ENCODE measurements around the gene PTPRM.

The PTPRM gene

GRCh38 chr18:7605705-7606104 lies 38.6 kb downstream of the PTPRM start:
- no peaks in the 10 kb centered on the region for H3K4me1 ChIP-seq (ENCODE audit: control insufficient read depth in 1 of 2, insufficient read depth in 1 of 2, low read depth in 1 of 2, low read length in 1 of 2)
- H3K27ac ChIP-seq = no peak overlapping the region
- H3K27me3 ChIP-seq = no peaks in the 10 kb centered on the region
- TF ChIP-seq CTCF (IDR thresholded peaks at IDR 0.05) = no peak
- H3K9me3 ChIP-seq = no peaks in the 10 kb centered on the region
- H3K4me3 ChIP-seq (ENCODE audit: low read depth in 1 of 2, low read length in 1 of 2) = no peak overlapping the region
- H3K36me3 ChIP-seq = no peaks in the 10 kb centered on the region

GRCh38 chr18:7607540-7608173 lies 40.5 kb downstream of the PTPRM start:
- H3K4me3 ChIP-seq (ENCODE audit: low read depth in 1 of 2, low read length in 1 of 2) = no peak overlapping the region
- no peaks in the 10 kb centered on the region for H3K4me1 ChIP-seq (ENCODE audit: control insufficient read depth in 1 of 2, insufficient read depth in 1 of 2, low read depth in 1 of 2, low read length in 1 of 2)
- H3K36me3 ChIP-seq = no peaks in the 10 kb centered on the region
- TF ChIP-seq CTCF (IDR thresholded peaks at IDR 0.05) = no peak
- H3K9me3 ChIP-seq = no peaks in the 10 kb centered on the region
- no peak overlapping the region for H3K27ac ChIP-seq
- no peaks in the 10 kb centered on the region for H3K27me3 ChIP-seq

DNA sequence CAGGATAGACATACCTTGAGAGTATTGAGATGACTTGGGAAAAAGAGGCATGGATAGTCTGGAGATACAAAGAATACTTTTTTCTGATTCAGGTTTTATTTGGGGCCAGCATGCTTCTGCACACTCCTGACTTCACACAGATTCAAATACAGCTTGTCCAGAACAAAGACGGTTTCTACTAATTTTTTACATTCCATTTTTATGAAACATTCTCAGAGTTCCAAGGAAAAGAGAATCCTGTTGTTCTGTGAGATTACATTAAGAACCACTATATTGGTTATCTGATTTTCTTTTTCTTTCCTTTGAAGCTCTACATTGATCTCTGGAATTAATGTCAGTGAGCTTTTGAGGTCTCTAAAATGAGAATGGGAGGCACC lies 41.0 kb downstream of the PTPRM start:
- no peaks in the 10 kb centered on the region for H3K9me3 ChIP-seq
- no peak for TF ChIP-seq CTCF (IDR thresholded peaks at IDR 0.05)
- no peaks in the 10 kb centered on the region for H3K27me3 ChIP-seq
- no peak overlapping the region for H3K4me3 ChIP-seq (ENCODE audit: low read depth in 1 of 2, low read length in 1 of 2)
- no peak overlapping the region for H3K27ac ChIP-seq
- no peaks in the 10 kb centered on the region for H3K4me1 ChIP-seq (ENCODE audit: control insufficient read depth in 1 of 2, insufficient read depth in 1 of 2, low read depth in 1 of 2, low read length in 1 of 2)
- no peaks in the 10 kb centered on the region for H3K36me3 ChIP-seq

GRCh38 chr18:7608781-7609201 lies 41.7 kb downstream of the PTPRM start:
- Histone ChIP-seq H3K4me3 (ENCODE audit: low read depth in 1 of 2, low read length in 1 of 2) (no peak overlapping the region), H3K36me3 (no peaks in the 10 kb centered on the region), H3K27ac (no peak overlapping the region), H3K4me1 (ENCODE audit: control insufficient read depth in 1 of 2, insufficient read depth in 1 of 2, low read depth in 1 of 2, low read length in 1 of 2) (no peaks in the 10 kb centered on the region), H3K27me3 (no peaks in the 10 kb centered on the region), H3K9me3 (no peaks in the 10 kb centered on the region)
- no peak for TF ChIP-seq CTCF (IDR thresholded peaks at IDR 0.05)

- Histone ChIP-seq H3K9me3 (no peaks in the 10 kb centered on the region), H3K4me3 (ENCODE audit: low read depth in 1 of 2, low read length in 1 of 2) (no peak overlapping the region), H3K4me1 (ENCODE audit: control insufficient read depth in 1 of 2, insufficient read depth in 1 of 2, low read depth in 1 of 2, low read length in 1 of 2) (no peaks in the 10 kb centered on the region), H3K27ac (no peak overlapping the region), H3K27me3 (no peaks in the 10 kb centered on the region), H3K36me3 (no peaks in the 10 kb centered on the region)
- TF ChIP-seq CTCF (IDR thresholded peaks at IDR 0.05) = no peak
These were observed 42.5 kb downstream of the PTPRM start for GRCh38 chr18:7609617-7610016.

- Histone ChIP-seq H3K4me3 (ENCODE audit: low read depth in 1 of 2, low read length in 1 of 2) (no peak overlapping the region), H3K9me3 (no peaks in the 10 kb centered on the region), H3K36me3 (no peaks in the 10 kb centered on the region), H3K27ac (no peak overlapping the region), H3K4me1 (ENCODE audit: control insufficient read depth in 1 of 2, insufficient read depth in 1 of 2, low read depth in 1 of 2, low read length in 1 of 2) (no peaks in the 10 kb centered on the region), H3K27me3 (no peaks in the 10 kb centered on the region)
- TF ChIP-seq CTCF (IDR thresholded peaks at IDR 0.05) = no peak
These were observed 46.9 kb downstream of the PTPRM start for GRCh38 chr18:7614042-7614441.

Measured in neutrophil (primary cell).